GM20431 (cell line): ENCODE results near the gene NAXE.
"Not testable (repeated sequence)": the region's sequence is repeated elsewhere in the genome, so short reads cannot be mapped to it uniquely, and the experiment has no call there.

Experiments used
- in situ Hi-C: fragments of 300-500 bp; cut with MseI, MboI; formaldehyde crosslinking; loops from one replicate; pipeline ENCODE4 v1.15.0; 2020; ENCODE audit warnings: low sequenced_read_pairs; ENCODE audit not compliant: unreplicated experiment

Gene NAXE

DNA sequence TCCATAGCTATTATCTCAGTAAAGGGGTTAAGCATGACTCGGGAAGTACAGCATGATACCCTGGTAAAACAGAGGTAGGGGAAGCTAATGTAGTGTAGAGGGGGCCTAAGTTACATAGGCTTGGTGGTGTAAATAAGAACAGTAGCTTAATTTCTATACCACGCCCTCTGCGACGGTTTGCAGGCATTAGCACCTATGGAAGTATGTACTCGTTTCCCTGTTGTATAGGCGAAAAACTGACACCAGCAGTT is 470 bp upstream of the NAXE start:
- in situ Hi-C loops = no loop called here

DNA sequence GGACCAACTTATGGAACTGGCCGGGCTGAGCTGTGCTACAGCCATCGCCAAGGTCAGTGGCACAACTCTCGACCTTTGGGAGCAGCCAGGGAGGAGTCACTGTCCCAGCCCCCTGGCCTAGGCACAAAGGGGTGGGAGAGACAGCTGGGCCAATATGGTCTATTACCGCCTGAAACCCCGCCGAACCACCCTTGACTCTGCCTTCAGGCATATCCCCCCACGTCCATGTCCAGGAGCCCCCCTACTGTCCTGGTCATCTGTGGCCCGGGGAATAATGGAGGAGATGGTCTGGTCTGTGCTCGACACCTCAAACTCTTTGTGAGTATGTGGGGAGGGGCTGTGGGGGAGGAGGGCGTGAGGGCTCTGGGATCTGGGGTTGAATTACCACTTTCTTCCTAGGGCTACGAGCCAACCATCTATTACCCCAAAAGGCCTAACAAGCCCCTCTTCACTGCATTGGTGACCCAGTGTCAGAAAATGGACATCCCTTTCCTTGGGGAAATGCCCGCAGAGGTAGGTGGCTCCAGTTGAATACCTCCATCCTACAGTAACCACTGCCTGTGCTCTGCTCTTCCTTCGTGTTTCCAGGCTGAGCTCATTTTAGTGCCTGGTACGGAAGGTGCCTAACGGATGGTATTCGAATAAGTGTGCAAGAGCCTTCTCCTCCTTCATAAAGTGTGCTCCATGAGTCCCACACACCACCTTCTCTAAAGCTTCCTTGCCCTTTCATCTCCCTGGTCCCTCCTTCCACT is 758 bp downstream of the NAXE start:
- in situ Hi-C loops = no loop called here

DNA sequence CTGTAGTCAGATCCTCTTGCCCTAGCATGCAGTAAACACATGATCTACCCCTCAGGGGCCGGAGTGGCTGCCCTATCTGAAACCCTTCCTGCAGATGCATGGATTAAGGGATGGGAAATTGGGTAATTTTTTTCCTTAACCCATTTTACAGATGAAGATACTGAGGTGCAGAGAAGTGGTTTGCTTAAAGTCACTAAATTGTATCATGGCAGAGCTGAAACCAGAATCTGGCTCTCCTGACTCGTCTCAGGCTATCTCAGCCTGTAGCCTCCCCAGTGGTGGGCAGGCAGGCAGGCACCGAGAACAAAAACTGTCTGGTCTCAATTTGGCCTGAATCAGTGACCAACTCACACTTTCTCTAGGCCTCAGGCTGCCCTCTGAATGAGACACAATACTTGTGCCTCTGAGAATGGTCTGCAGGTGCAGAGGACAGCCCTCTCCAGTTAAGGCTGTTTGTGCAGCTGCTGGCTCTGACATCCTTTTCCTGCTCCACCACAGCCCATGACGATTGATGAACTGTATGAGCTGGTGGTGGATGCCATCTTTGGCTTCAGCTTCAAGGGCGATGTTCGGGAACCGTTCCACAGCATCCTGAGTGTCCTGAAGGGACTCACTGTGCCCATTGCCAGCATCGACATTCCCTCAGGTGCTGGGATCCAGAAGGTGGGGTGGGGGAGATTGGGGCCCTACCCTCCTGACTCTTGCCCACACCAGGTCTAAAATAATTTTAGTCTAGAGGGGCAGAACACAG is 1.5 kb downstream of the NAXE start:
- in situ Hi-C loops = no loop called here

DNA sequence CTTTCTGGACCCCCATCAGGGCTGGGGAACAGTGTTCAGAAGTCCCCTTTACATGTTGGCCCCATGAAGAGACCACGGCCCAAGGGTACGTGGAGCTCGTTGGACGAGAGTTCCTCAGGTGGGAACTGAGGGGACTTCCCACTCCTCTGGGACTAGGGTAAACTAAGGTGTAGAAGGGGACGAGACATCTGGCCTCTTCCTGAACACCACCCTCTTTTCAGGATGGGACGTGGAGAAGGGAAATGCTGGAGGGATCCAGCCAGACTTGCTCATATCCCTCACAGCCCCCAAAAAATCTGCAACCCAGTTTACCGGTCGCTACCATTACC is 2.0 kb downstream of the NAXE start:
- in situ Hi-C loops = no loop called here

DNA sequence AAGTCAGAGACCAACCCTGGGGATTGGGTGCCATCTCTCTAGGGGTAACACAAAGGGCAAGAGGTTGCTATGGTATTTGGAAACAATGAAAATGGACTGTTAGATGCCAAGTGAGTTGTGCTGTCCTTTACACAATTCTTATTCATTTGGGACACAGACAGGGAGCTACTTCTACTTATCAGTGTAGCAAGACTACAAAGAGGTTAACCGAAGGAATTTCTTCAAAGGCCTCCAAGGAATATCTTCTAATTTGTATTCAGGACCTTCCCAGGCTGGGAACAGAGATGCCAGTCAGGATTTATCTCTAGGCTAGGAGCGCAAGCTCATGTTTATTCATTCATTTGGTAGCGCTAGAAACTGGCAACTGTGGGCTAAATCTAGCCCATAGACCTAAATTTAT is 2.6 kb downstream of the NAXE start:
- in situ Hi-C loops = no loop called here

DNA sequence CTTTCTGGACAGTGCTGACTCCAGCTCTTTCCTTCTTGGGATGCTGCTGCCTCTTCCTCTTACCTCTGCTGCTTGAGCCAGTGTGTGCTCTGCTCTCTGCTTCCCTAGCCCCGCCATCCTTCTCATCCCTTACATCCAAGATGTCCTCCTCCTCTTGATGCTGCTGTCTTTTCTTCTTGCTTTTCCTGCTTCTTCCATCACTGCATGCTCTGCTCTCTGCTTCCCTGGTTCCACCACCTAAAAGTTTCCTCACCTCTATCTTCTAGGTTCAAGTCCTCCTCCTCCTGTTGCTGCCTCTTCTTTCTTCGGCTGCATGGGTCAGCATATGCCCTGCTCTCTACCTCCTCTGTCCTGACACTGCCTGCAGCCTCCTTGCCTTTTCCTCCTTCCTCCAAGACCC is 3.4 kb downstream of the NAXE start:
- in situ Hi-C loops = no loop called here

DNA sequence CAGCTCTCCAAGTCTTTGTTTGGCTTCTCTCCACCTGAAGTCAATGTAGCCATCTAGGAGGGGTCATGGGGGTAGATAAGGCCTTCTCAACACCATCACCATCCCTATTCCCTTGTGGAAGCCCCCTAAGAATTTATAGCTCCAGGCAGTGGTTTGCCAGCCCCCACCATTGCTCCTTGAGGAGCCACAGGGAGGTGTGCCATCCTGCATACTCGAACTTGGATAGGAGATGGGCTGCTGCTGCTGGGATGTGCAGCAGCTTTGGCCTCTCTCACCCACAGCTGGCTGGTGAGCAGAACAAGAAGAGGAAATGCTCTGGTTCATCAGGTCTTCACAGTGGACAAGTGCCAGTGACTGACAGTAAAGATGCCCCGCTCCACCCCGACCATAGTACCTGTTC is 4.8 kb downstream of the NAXE start:
- in situ Hi-C loops = no loop called here

DNA sequence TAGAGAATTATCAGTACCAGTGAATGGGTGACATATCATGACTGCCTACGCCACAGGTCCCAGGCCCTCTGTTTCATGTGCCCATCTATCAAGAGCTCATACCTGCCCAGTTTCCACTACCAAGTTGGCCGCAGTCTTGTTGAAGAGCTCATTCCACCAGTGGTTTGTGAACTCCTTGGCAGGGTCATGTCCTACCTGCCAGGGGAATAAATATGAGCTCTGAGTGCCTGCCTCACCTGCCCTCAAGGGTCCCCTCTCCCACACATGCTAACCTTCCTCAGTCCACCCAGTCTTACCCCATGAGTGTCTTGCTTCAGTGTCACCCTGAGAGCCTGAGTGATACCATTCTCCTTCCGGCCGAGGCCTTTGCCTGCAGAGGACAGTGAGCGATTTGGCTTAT is 6.5 kb downstream of the NAXE start:
- in situ Hi-C loops = no loop called here

DNA sequence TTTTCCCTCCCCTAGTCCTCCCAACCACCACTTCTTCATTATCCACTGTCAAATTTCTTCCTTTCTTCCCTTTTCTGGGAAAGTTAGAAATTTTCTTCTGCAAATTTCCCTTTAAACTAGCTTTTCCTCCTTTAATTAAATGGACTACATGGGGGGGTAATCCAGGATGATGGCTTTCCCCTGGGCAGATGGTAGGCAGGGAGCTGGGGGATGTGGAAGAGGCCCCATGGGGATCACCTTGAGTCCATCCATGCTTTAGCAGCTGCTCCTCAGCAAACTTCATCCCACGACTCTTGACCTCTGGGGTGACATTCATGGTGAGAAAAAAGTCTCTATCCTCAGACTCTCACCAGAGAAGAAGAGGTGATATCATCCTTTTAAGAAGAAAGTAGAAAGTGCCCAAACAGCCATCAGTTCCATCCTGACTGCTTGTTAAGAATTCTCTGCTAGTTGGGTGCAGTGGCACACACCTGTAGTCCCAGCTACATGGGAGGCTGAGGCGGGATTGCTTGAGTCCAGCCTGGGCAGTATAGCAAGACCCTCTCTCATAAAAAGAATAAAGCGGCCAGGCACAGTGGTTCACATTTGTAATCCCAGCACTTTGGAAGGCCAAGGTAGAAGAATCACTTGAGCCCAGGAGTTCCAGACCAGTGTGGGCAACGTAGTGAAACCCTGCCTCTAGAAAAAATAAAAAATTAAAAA is 7.3 kb downstream of the NAXE start:
- in situ Hi-C loops = no loop called here

DNA sequence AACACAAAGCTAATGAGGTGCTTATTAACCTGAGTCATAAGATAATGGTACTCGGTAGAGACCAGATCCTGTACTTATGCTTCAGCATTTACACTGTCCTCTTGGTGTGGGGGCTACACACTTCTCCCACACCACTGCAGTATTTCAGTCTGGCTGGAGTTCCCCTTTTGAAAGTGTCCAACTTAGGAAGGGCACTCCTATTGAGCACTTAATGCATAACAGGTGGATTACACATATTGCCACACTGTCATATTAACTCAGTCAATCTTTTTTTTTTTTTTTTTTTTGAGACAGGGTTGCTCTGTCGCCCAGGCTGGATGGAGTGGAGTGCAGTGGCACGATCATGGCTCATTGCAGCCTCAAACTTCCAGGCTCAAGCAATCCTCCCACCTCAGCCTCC is 8.2 kb downstream of the NAXE start:
- in situ Hi-C loops = no loop called here

DNA sequence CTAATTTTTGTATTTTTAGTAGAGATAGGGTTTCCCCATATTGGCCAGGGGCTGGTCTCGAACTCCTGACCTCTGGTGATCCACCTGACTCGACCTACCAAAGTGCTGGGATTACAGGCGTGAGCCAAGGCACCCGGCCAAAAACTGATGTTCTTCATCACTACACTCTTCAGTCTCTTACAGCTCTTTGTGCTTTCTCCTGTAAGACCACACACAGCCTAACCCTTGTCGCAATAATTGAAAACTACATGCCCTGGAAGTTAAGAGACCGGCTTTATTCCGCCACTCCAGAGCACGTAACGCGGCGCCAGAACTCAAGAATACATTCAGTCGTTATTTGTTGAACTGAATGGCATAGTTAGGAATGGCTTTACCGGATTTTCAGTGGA is 9.2 kb downstream of the NAXE start:
- in situ Hi-C loops = no loop called here

DNA sequence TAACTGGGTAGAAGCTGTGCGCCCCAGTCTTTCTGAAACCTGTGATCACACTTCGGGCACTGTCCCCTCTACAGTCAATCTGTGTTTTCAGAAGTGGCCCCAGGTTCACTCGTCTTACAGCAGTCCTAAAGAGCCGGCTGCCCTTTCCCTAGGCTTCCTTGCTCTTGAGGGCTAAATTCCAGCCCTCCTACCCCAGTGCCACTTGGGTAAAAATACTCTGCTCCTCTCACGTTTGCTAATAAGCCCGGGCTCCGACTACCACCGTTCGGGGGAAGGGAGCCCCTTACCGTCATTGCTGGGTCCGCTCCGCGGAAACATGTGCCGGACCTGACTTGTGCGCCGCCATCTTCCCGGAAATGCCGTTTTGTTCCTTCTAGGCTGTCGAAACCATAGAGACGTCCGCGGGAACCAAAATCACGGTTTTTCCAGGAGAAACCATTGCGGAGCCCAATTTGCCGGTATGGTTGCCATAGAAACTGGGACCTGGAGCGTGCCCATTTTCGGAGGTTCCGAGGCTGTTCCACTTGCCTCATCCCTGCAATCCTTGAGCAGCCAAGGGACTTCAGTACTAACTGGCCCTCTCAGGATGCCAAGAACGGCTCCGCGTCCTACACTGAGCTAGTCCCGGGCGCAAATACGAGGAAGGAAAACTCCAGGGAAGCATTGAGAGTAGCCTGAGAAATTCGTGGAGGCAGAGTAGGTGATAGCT is 9.7 kb downstream of the NAXE start, which contains the start of gene GPATCH4:
GPATCH4 (minus strand) TSS at position 358 of the 709 bp plus-strand sequence.
- in situ Hi-C loops = no loop called here

DNA sequence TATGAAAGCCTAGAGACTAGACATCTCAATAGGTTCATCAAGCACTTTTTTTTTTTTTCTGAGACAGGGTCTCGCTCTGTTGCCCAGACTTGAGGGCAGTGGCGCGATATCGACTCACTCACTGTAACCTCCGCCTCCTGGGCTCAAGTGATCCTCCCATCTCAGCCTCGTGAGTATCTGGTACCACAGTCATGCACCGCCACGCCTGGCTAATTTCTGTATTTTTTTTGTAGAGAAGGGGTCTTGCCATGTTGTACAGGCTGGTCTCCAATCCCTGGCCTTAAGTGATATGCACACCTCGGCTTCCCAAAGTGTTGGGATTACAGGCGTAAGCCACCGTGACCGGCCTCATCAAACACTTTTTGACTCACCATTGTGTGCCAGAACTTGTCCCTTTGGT is 10.3 kb downstream of the NAXE start:
- in situ Hi-C loops = no loop called here

DNA sequence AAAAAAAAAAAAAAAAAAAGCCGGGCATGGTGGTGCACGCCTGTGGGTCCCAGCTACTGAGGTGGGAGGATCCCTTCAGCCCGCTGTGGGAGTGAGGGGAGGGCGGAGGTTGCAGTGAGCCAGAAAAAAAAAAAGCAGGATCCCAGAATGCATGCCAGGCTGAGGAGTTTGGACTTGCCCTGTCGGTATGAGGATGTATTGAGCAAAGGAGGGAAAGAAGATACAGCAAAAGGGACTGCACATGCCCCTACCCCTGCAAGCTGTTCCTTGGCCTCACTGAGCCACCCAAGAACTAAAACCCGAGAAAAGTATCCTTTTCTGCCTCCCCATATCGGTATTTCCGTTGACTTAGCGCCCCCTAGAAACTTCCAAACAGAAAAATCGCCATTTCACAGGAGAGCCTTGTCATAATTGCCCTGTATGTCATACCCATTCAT is 11.0 kb downstream of the NAXE start:
- in situ Hi-C loops = no loop called here

DNA sequence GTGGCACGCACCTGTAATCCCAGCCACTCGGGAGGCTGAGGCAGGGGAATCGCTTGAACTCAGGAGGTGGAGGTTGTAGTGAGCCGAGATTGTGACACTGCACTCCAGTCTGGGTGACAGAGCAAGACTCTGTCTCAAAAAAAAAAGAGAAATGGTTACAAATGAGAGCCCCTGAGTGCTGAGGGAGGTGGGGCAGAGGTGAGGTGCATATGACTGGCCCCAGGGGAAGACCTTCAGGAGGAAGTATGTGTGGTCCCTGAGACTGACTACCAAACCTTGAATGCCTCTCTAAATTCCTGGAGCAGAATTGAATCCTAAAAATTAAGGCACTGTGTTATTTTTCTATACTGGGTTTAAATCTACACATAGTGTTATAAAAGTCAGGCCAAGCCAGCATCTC is 15.8 kb downstream of the NAXE start:
- in situ Hi-C loops = not testable (repeated sequence)

DNA sequence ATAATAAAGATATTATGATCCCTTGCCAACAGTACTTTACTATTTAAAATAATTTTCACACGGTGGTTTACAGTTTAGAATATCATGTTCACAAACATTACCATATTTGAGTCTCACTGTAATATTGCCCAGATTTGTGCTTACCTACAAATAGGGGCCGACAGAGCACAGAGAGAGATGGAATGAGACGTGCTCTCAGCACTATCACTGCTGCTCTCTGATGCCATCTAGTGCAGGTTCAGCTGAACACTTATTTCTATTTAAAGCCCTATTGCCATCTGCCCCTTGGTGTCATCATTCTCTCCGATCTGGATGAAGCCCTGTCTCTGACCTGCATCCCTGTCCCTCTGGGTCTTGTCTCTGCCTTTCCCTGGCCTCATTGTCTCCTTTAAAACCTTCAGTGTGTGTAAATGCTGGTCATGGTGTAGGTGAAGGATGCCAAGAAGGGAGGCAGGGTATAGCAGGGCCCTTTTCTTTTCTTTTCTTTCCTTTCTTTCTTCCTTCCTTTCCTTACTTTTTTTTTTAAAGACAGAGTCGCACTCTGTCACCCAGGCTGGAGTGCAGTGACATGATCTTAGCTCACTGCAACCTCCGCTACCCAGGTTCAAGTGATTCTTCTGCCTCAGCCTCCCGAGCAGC is 16.6 kb downstream of the NAXE start:
- in situ Hi-C loops = no loop called here

DNA sequence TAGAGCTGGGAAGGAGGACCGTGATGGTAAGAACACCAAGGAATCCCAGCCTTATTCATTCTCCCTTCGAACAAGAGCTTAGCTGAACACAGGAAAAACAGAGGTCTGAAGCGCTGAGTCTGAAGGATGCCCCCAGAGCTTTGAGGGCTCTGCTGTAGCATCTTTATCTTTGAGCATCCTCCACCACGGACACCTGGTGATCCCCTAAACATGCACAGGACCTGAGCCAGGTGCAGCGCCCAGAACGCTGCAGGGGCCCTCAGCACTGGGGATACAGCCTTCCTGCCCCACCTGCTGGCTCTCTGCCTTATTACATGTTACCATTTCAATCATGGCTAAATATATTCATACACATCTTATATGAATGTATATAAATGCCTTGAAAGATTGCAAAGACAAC is 17.4 kb downstream of the NAXE start:
- in situ Hi-C loops = no loop called here

DNA sequence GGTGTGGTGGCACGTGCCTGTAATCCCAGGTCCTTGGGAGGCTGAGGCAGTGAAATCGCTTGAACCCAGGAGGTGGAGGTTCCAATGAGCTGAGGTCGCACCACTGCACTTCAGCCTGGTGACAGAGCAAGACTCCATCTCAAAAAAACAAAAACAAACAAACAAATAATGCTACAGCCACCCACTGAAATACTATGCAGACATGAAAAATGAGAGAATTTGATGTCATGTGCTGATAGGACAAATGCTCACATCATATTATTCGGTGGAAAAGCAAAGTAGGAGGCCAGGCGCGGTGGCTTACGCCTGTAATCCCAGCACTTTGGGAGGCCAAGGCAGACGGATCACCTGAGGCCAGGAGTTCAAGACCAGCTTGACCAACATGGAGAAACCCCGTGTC is 18.5 kb downstream of the NAXE start:
- in situ Hi-C loops = not testable (repeated sequence)

DNA sequence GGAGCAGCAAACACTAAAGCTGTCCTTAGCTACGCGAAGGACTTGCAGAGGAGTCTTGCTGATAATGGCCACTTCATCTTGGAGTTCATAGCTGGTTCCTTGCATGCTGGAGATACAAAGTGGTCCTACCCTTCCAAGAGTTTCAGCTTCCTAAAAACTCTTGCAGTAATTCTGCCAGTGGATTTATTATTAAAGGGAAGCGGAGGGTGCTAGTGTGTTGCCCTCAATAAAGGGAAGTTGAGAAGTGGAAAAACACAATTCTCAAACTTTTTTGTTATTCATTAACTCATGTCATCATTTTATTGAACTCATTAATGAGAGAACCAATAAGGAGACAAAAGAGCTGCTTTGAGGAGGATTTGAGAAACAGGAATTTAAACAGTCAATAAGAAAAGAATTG is 21.1 kb downstream of the NAXE start:
- in situ Hi-C loops = no loop called here

DNA sequence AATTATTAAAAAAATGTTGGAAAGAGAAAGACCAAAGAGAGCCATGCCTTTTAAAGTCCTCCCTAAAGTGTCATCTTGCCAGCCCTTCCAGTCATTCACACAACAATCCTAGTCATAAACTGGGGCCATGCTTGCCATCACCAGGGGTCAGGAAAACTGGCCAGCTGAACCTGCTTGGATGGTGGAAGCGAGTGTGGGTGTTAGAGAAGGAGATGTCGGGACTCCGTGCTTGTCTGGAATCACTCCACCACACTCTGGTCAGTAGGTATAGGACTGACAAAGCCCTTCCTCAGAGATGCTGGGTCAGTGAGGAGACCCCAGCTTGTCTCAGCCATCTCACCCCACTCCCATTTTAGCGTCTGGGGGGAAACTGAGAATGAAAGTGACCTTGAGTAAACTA is 24.4 kb downstream of the NAXE start:
- in situ Hi-C loops = no loop called here
